ENCODE results near the gene PHEX. TPM values are rescaled to one million over a fixed set of nuclear protein-coding genes. Genes with fewer than 3 reads are reported as not detected.

The PHEX gene
- total RNA-seq, 1 donor from 2014 or later = 1.1 TPM

DNA sequence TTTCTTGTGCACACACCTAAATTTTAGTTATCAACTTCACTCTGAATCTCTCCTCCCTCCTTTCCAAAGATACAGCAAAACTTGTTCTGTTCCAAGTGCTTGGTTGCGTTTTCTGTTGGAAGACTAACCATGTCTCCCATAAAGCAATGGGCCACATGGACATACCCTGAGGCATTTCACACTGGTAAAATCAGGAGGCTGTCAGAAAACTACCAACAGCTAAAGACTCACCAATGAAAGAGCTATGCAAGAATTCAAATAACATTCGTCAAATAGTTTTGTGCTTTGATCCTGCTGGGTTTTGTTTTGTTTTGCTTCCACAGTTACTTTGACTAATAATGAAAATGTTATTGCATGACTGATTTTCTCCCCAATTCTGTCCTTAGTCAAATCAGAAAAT, 46.0 kb downstream of the PHEX start:
- TF ChIP-seq, protein P1, sequence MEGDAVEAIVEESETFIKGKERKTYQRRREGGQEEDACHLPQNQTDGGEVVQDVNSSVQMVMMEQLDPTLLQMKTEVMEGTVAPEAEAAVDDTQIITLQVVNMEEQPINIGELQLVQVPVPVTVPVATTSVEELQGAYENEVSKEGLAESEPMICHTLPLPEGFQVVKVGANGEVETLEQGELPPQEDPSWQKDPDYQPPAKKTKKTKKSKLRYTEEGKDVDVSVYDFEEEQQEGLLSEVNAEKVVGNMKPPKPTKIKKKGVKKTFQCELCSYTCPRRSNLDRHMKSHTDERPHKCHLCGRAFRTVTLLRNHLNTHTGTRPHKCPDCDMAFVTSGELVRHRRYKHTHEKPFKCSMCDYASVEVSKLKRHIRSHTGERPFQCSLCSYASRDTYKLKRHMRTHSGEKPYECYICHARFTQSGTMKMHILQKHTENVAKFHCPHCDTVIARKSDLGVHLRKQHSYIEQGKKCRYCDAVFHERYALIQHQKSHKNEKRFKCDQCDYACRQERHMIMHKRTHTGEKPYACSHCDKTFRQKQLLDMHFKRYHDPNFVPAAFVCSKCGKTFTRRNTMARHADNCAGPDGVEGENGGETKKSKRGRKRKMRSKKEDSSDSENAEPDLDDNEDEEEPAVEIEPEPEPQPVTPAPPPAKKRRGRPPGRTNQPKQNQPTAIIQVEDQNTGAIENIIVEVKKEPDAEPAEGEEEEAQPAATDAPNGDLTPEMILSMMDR (IDR thresholded peaks at IDR 0.05) = no peak
- Mint-ChIP-seq H3K9me3 (ENCODE audit: low read depth) (no peaks in the 10 kb centered on the region), H3K4me3 (ENCODE audit: unreplicated experiment) (no peak overlapping the region), H3K27me3 (ENCODE audit: low read depth) (no peaks in the 10 kb centered on the region), H3K4me1 (ENCODE audit: low read depth) (peaks cover 6% of the 10 kb centered on the region), H3K27ac (ENCODE audit: unreplicated experiment) (no peak overlapping the region), H3K36me3 (ENCODE audit: low read depth) (no peaks in the 10 kb centered on the region)
- no peak for DNase-seq (ENCODE audit: low spot score)

DNA sequence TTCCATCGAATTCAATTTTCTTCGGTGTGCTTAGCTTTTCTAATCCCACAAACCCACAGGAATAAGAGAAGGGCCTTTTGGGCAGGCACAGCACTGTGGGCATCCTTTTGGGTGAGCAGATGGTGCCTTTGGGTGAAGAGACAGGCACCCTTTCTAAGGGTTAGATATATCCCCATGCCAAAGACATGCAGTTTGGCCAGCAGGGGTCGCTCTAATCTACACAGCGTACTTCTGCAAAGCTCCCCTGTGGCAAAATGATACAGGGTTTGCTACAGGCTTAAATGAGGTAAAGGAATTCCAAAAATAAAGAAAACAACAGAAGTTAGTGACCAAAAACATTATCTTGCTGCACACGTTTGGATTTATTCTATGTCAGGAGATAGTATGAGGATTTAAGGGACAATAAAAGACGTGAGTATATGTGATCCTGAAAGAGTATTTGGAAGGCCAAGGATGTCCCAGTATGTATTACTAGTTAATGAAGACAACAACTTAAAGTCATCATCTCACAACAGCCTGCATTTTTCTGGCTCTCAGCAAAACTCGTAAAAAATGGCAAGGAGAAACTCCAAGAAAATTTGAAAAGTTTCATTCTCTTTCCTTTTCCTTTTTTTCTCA, 49.5 kb downstream of the PHEX start:
- peaks cover 3% of the 10 kb centered on the region for H3K9me3 Mint-ChIP-seq (ENCODE audit: low read depth)
- H3K27me3 Mint-ChIP-seq (ENCODE audit: low read depth) = no peaks in the 10 kb centered on the region
- no peak overlapping the region for H3K27ac Mint-ChIP-seq (ENCODE audit: unreplicated experiment)
- TF ChIP-seq, protein P1 (IDR thresholded peaks at IDR 0.05) = peak; percentile 81
- no peaks in the 10 kb centered on the region for H3K36me3 Mint-ChIP-seq (ENCODE audit: low read depth)
- H3K4me3 Mint-ChIP-seq (ENCODE audit: unreplicated experiment) = no peak overlapping the region
- H3K4me1 Mint-ChIP-seq (ENCODE audit: low read depth) = peaks cover 10% of the 10 kb centered on the region
- DNase-seq (ENCODE audit: low spot score) = no peak

DNA sequence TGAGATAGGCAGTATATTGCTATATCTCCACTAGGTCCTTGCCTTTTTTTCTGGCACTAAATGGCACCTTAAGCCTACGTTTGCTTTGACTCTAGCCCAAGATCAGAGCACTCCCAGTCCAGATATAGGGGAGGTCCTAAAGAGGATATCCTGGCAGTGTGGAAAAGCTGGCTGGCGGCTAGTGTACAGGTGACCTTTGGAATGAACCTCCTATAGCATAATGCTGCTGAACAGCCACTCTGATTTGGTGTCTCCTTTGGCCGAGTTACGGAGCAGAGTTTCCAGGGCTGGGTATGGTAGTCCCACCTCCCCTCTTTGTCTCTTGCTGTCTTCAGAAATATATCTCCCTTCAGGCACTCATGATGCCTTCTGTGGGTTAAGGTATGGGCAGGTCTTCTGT, 53.9 kb downstream of the PHEX start:
- peak overlapping the region; percentile 22 for H3K27ac Mint-ChIP-seq (ENCODE audit: unreplicated experiment)
- no peaks in the 10 kb centered on the region for H3K36me3 Mint-ChIP-seq (ENCODE audit: low read depth)
- H3K9me3 Mint-ChIP-seq (ENCODE audit: low read depth) = peaks cover 3% of the 10 kb centered on the region
- peaks cover 23% of the 10 kb centered on the region for H3K4me1 Mint-ChIP-seq (ENCODE audit: low read depth)
- TF ChIP-seq, protein P1 (IDR thresholded peaks at IDR 0.05) = no peak
- no peaks in the 10 kb centered on the region for H3K27me3 Mint-ChIP-seq (ENCODE audit: low read depth)
- no peak for DNase-seq (ENCODE audit: low spot score)
- no peak overlapping the region for H3K4me3 Mint-ChIP-seq (ENCODE audit: unreplicated experiment)

DNA sequence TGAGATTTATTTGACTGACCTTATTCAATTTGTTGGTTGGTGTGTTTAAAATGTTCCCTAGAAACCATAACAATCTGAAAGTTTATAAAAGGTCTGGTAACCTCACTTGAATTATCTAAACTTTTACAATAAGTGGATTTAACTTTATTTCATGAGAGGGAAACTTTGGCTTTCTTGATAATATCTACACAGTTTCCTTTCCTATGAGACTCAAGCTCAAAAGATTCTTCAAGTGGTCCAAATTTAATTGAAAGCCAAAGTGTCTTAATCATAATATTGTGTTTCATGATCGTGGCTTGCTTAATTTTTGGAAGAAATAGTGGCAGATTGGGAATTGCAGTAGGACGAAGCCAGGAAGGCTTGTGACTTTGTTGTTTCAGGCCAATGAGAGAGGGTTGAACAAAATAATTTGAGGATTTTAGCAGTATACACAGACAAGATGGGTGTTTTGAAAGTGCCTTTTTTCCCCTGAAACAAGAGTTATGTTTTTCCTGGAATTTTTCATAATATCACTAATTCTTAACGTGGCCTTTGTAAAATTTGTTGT, 55.0 kb downstream of the PHEX start:
- Mint-ChIP-seq H3K4me3 (ENCODE audit: unreplicated experiment) (no peak overlapping the region), H3K9me3 (ENCODE audit: low read depth) (peaks cover 3% of the 10 kb centered on the region)

DNA sequence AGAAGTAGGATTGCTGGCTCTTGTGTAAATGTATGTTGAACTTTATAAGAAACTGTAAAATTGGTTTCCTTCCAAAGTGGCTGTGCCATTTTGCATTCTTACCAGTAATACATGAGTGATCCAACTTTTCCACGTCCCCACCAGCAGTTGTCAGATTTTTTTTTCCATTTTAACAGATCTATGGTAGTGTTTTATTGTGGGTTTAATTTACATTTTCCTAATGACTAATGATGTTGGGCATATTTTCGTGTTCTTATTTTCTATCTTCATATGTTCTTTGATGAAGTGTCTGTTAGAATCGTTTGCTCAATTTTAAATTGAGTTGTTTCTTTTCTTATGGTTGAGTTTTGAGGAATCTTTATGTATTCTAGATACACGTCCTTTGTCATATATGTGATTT, 56.2 kb downstream of the PHEX start:
- H3K4me3 Mint-ChIP-seq (ENCODE audit: unreplicated experiment) = no peak overlapping the region
- peaks cover 3% of the 10 kb centered on the region for H3K9me3 Mint-ChIP-seq (ENCODE audit: low read depth)
- no peaks in the 10 kb centered on the region for H3K36me3 Mint-ChIP-seq (ENCODE audit: low read depth)
- peaks cover 21% of the 10 kb centered on the region for H3K4me1 Mint-ChIP-seq (ENCODE audit: low read depth)
- H3K27ac Mint-ChIP-seq (ENCODE audit: unreplicated experiment) = no peak overlapping the region
- H3K27me3 Mint-ChIP-seq (ENCODE audit: low read depth) = no peaks in the 10 kb centered on the region
- TF ChIP-seq, protein P1 (IDR thresholded peaks at IDR 0.05) = no peak
- no peak for DNase-seq (ENCODE audit: low spot score)

More for the DNA sequence above, 55.0 kb downstream of the PHEX start:
- TF ChIP-seq, protein P1 (IDR thresholded peaks at IDR 0.05) = no peak
- no peaks in the 10 kb centered on the region for H3K36me3 Mint-ChIP-seq (ENCODE audit: low read depth)
- H3K27me3 Mint-ChIP-seq (ENCODE audit: low read depth) = no peaks in the 10 kb centered on the region
- H3K4me1 Mint-ChIP-seq (ENCODE audit: low read depth) = peaks cover 20% of the 10 kb centered on the region
- DNase-seq (ENCODE audit: low spot score) = no peak
- H3K27ac Mint-ChIP-seq (ENCODE audit: unreplicated experiment) = no peak overlapping the region

Data from chondrocyte (in vitro differentiated cells).